T-helper 2 cell treated with Interferon-gamma antibody and Interleukin-4, amounts not matched to agents 100 ng/mL and 5 ng/mL, for 36 hours (primary cell): ENCODE data around the gene RB1. TPM values are rescaled to one million over a fixed set of nuclear protein-coding genes. Genes with fewer than 3 reads are reported as not detected.
"Not testable (repeated sequence)": the region's sequence is repeated elsewhere in the genome, so short reads cannot be mapped to it uniquely, and the experiment has no call there.

Source experiments
- intact Hi-C: fragments of 100-400 bp; cut with micrococcal nuclease; formaldehyde crosslinking; loops from one replicate; pipeline ENCODE4 v1.15.1; 2023
- total RNA-seq: library from RNA; stranded (reverse); gene quantifications from 2 replicates; pipeline ENCODE4 v1.2.3, GENCODE V29; 2022

The RB1 gene
- total RNA-seq, 1 donor from 2014 or later = 40.0 TPM

DNA sequence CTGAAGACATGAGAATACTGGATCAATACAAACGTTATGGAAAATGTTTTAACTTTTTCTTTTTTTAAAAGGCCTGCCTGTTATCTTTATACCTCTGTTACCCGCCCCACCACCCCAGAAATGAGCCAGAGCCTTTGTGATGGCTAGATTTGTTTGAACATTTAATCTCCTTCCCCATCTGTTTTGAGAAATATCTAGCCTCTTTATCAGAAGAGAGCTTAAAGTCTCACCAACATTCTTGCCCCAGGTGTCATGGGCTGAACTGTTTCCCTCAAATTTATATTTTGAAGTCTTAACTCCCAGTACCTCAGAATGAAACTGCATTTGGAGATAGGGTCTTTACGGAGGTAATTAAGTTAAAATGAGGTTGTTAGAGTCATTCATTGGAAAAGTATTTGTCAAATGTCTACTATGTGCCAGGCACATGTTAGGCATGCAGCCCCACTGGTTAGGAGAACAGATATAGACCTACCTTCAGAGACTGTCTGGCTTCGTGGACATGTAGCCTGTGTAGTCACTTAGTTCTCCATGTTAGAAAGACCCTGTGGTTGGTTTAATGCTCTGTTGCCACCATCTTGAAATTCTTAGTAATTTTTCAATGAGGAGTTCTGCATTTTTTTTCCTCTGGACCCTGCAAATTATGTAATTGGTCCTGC lies 6.3 kb upstream of the RB1 start:
- intact Hi-C loops = no loop called here

DNA sequence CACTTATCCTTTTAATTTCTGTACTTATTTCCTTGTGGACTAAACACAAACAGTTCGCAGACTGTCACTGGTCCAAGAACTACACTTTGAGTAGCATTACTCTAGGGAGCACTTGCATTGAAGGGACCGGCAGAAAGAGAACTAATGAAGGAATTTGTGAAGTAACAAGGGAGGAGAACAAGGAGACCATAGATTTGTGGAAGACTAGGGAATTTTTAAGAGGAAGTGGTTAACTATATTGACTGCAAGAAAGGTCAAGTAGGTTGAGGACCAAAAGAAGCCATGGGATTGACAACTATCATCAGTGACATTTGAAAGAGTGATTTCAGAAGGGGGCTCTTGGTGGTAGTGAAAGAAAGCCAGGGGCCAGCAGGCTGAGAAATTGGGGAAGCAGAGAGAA lies 4.0 kb upstream of the RB1 start:
- intact Hi-C loops = no loop called here

DNA sequence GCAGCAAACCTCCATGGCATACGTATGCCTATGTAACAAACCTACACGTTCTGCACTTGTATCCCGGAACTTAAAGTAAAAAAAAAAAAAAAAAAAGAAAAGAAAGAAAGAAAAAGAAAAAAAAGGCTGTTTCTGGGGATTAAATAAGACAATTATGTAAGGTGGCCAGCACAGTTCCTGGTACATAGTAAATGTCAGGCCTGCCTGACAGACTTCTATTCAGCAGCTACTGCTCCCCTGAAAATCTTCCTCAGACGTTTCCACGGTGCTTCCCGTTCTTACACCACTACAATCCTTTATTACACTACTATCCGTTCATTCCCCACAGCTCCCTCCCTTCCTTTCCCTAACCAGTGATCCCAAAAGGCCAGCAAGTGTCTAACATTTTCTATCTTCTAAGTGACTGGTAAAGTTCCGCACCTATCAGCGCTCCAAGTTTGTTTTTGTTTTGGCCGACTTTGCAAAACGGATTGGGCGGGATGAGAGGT lies 636 bp upstream of the RB1 start:
- intact Hi-C loops = loop anchor here (1.0 to 5.0 kb wide), 9 partner anchors 70 to 1489 kb away; partner anchors contain the start of genes CYSLTR2, ITM2B, KPNA3 and MED4

DNA sequence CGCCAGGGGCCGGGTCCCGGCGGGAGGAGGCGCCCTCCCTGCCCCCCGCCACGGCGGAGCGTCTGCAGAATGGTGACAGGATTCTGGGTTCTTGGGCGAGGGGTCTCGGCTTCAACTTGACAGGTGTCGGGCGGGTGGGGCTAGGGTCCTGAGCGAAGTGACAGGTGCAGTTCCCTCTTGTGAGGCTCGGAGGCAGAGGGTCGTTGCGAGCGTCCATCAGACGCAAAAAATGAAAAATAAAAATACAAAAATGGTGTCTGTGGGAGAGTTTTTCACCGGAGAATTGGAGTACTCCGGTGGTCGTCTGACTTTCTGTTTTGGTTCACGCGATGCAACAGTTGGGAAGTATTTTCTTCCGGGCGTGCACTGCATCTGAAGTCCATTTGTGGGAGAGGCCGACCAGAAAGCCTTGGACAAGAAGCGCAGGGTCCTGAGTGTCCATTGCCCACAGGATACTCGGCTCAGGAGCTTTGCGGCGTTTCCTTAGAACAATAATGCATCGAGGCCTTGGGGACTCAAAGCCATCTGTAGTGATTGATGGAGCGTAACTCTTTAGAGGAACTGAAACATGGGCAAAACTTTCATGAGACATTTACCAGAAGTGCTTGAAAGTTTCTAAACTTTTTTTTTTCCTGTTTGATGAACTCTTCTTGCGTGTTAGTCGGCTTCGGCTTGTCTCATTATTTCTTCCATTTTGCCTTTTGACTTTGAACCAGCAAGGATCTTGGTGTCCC lies 759 bp downstream of the RB1 start:
- intact Hi-C loops = loop anchor here (2.0 to 5.0 kb wide), 4 partner anchors 108 to 1488 kb away; partner anchors contain the start of genes KPNA3 and LPAR6

DNA sequence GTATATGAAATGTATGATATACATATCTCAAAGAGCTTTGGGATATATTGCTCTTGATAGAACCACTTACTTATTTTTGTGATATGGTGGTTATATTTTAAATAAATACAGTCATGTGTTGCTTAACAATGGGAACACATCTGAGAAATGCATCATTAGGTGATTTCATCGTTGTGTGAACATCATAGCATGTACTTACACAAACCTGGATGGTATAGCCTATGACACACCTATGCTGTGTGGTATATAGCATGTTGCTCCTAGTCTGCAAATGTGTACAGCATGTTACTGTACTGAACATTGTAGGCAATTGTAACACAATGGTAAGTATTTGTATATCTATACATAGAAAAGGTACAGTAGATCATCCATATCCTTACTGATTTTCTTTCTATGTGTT lies 7.7 kb downstream of the RB1 start:
- intact Hi-C loops = no loop called here

DNA sequence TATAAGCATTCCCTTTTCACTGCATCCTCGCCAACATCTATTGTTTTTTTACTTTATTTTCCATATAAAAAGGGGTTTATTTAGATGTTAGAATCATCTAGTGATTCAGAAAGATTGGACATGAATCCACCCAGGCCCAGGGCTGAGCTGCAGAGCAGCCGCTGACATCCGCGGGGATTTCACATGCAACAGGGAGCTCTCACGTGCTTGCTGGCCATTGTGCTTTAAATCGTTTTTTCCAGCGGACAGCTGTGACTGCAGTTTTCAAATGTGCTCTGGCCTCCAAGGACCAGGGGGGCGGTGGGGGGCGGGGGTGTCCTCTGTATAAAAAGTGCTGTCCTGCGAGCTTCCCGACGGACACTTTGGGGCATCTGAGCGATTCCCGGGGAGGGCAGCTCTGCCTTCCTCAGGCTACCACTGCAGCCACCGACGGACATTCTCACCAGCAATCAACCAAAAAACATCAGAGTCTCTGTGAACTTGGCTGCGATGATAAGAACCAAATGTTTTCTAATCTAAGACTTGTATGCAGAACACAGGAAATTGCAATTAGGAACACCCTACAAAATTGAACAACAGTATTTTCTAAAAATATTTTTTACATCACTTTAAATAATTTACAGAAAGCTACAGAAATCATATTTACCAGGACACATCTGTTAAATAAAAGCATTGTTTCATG lies 12.6 kb downstream of the RB1 start:
- intact Hi-C loops = no loop called here

DNA sequence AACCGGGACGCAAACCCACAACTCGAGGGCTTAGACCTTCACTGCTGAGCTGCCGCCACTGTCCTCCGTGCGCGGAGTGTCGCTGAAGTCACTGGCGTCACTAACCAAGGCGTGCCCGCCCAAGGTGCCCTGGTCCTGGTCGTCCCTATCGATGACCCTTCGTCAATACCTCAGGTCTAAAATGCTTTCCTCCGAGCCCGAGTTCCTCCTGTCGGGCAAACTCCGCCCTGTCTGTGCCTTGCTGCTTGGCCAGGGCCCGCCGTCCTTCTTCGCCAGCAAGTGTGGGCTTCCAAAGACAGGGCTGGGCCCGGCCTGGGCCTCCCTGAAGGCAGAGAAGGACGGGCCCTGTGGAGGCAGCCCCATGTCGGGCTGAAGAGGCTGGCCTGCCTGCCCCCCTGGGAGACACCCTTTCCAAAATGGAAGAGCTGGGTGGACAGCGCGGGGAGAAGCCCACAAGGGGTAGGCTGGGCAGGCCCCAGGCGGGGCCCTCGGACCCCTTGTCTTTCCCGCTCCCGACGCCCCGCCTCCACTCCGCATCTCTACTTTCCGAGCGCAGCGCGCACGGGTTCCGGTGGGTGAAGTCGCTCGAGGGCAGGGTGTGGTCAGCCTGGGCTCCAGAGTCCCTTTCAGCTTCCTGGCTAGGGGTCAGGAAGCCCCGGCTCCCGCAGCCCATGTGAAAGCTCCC lies 13.4 kb downstream of the RB1 start:
- intact Hi-C loops = no loop called here

DNA sequence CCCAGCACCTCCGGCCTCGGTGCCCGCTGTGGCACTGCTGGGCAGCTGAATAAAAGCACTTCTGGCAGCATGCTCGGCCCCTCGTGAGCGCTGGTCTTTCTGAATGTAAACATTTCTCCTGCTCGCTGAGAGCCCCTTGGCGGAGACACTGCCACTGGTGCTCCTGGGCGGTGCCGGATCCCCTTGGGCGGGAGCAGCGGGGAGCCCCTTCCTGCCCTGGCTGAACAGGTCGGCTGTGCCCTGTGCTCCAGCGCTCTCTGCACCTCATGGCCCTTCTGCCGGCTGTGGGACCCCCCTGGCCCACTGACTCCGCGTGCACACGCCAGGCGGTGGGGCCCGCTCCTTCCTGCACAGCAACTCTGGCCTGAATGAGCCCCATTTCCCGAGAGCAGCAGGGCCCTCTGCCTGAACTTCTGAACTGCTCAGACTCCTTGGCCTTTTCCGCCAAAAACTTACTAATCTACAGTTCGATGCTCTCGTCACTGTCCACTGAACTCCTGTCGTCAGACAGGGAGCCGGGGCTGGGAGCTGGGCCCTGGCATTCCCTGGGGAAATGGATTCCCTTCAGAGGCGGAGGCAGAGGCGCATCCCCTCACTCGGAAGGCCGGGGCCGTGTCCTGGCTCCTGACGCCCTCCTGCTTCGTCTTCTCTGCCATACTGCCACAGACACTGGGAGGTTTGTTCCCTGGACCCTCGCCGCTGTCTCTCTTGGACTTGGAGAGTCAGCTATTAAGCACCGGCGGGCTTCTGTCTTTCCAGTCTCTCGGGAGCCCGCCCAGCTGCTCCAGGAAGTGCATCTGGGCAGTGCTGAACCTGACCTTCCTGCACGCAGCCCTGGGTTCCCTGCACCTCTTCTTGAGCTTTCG lies 14.2 kb downstream of the RB1 start:
- intact Hi-C loops = no loop called here

DNA sequence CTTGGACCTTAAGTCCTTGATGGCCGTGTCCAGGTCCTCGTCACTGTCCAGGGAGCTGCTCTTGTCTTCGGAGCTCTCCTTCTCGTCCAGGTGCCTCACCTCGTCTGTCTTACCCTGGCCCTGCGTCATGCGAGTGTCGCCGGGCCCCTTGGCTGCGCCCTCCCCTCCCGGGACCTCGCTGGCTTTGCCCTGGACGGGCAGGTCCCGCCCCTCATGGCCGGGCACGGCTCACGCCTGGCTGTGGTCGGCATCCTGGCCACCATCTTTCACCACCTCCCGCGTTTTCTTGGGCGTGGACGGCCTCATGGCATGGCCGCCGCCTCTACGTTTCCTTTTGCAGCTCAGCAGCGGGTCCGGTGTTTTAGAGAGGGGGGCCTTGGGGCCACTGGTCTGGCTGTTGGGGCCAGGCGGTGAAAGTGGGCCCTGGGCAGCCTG lies 14.8 kb downstream of the RB1 start:
- intact Hi-C loops = no loop called here

DNA sequence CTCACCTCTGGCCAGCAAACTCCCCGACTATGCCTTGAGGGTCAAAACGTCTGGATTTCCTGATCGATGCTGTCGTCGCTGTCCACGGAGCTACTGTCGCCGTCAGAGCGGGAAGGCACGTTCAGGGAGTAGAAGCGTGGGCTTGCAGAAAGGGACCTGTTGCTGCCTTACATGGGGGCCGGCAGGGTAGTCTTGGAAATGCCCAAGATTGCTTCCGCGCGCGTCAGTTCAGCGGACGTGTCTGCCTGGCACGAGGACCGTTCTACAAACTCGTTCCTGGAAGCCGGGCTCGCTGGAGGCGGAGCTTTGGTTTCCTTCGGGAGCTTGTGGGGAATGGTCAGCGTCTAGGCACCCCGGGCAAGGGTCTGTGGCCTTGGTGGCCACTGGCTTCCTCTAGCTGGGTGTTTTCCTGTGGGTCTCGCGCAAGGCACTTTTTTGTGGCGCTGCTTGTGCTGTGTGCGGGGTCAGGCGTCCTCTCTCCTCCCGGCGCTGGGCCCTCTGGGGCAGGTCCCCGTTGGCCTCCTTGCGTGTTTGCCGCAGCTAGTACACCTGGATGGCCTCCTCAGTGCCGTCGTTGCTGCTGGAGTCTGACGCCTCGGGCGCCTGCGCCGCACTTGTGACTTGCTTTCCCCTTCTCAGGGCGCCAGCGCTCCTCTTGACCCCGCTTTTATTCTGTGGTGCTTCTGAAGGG lies 15.4 kb downstream of the RB1 start:
- intact Hi-C loops = no loop called here

DNA sequence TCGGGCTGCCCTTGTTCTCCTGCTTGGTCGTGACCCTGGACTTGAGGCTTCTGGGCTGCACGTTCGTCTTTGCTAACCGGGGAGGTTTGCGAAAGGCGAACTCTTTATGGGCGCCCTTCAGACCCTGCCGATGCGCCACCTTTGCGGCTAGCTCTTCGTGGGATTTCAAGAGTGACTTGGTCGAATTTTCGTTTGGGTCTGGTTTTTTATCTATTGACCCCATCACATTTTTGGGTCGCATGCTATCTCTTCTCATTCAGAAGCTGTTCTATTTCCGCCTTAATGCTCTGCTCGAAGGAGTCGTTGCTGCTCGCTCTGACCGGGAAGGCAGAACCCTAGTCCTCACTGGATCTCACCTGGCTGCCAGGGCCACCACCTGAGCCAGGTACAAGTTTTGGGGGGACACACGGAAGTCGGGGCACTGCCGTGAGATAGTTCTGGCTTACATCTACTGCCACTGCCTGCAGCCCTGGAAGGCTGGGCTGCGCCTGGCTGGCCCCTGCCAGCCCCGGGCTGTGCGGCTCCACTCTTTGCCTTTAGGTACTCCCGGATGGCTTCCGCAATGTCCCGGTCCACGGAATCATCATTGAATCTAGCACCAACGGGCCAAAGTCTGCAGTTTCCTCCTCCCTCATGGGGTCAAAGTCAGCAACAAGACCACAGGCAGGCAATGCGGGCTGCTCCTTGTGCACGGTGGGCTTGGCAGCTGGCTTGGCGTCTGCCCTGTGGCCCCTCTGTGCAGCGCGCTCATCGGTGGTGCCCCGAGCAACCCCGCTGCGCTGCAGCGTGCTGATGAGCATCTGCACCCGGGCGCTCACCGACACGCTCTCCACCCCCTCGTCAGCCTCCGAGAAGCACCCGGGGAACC lies 16.2 kb downstream of the RB1 start:
- intact Hi-C loops = no loop called here

DNA sequence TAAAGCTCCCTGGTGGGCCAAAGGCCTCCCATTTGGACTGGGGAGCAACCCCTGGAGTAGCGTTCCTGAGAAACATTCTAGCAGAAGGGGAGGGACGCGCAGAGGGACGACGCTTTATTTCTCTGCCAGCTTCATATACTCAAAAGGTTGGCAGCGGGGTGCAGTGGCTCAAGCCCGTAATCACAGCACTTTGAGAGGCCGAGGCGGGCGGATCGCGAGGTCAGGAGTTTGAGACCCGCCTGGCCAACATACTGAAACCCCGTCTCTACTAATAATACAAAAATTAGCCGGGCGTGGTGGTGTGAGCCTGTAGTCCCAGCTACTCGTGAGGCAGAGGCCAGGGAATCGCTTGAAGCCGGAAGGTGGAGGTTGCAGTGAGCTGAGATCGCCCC lies 16.8 kb downstream of the RB1 start:
- intact Hi-C loops = no loop called here

DNA sequence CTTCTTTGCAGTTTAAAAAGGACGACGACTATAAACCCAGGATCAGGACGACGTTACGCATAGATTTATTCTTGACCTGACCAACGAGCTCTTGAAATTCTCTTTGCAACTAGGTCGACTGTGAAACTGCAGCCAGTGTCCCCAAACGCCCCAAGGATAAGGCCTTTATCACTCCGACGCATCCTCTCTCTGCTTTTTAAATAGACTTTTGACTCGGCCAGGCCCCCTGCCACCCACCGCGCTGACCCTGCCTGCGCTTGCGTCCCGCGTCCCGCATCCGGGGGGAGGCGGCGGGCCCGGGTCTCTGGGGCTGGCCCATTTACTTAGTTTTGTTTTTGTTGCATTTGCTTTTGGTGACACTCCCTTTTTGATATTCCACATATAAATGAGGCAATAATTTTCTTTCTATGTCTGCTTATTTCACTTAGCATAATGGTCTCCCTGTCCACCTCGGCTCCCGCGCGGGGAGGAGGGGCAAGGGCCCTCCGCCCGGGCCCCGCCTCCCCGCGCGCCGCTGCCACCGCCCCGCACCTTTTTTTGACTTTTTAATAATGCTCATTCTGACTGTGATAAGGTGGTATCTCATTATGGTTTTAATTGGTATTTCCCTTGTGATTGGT lies 17.4 kb downstream of the RB1 start:
- intact Hi-C loops = no loop called here

DNA sequence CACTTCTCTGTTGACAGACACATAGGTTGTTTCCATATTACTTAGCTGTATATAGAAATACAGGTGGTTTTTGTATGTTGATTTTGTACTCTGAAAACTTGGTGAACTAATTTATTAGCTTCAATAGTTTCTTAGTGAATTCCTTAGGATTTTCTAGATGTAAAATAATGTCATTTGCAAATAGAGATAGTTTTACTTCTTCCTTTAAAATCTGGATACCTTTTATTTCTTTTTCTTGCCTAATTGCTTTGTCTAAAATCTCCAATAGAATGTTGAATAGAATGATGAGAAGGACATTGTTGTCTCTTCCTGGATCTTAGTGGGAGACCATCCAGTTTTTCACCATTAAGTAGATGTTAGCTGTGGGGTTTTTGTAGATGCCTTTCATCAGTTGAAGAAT lies 18.7 kb downstream of the RB1 start:
- intact Hi-C loops = no loop called here

DNA sequence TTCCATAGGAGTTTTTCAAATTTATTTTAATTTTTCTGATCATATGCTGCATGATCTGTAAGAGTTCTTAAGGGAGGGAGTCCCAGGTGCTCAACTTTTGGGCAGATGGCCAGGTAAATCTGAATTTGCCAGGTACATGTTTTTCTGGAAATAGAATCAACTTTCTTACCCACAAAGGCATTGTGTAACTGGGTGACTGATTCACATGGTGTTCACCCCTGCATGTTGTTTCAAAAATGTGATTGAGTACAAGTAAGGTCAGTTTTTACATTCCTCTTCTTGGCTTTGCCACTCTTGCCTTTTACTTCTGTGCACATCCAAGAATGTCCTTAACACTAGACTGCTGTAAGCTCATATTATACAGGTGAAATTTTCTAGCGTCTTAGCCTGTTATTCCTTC lies 30.4 kb downstream of the RB1 start:
- intact Hi-C loops = loop anchor here (1.0 to 5.0 kb wide), 4 partner anchors 78 to 435 kb away; partner anchors contain the start of gene LPAR6

DNA sequence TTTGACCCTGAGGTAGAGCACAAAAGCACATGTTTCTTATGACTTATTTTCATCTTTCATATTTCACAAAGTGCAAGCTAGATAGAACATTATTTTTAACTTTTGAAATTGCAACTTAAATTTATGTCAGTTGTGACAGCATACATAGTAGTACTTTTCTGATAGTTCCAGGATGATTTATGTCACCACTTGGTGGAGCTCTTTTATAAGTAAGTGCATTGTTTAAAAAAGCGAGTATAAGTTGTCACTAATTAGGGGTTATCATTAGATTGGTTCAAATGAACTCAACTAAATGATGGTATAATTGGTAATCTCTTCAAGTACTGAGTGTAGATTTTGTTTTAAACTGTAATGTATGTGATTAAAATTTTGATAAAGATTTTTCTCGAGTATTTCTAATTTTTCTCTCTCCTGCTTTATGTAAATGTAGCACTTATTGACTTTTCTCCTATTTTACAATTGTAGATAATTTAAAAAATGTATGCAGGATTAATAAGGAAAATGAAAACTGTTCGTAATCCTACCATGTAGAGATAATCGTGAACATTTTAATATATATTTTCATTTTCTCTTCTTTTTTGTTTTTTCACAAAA lies 31.1 kb downstream of the RB1 start:
- intact Hi-C loops = loop anchor here (1.0 to 5.0 kb wide), 4 partner anchors 78 to 435 kb away; partner anchors contain the start of gene LPAR6

DNA sequence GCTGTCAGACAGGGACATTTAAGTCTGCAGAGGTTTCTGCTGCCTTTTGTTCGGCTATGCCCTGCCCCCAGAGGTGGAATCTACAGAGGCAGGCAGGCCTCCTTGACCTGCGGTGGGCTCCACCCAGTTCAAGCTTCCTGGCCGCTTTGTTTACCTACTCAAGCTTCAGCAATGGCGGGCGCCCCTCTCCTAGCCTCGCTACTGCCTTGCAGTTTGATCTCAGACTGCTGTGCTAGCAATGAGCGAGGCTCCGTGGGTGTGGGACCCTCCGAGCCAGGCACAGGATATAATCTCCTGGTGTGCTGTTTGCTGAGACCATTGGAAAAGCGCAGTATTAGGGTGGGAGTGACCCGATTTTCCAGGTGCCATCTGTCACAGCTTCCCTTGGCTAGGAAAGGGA lies 35.6 kb downstream of the RB1 start:
- intact Hi-C loops = not testable (repeated sequence)

DNA sequence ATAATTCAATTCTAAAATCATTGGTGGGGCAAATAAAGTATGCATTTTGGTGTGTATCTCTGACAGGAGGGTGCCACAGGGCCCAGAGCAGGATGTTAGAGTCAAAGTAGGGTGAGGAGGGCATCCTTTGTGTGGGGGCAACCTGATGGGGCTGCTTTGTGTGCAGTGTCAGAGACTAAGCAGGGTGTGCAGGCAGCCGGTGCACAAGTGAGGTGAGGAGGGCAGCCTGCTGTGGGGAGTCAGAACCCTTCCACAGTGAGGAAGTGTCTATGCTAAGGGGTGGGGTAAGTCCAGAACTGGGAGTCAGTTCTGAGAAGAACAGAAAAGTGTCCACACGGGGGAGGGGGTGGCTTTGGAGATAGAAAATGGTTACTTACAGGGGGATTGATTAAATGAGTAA lies 40.7 kb downstream of the RB1 start:
- intact Hi-C loops = no loop called here
